ENCODE results near the gene SPTBN4.
A peak's percentile ranks its signal among the peaks of the same experiment; 100 is the strongest.
"Not testable (repeated sequence)": the region's sequence is repeated elsewhere in the genome, so short reads cannot be mapped to it uniquely, and the experiment has no call there.

Gene SPTBN4

DNA sequence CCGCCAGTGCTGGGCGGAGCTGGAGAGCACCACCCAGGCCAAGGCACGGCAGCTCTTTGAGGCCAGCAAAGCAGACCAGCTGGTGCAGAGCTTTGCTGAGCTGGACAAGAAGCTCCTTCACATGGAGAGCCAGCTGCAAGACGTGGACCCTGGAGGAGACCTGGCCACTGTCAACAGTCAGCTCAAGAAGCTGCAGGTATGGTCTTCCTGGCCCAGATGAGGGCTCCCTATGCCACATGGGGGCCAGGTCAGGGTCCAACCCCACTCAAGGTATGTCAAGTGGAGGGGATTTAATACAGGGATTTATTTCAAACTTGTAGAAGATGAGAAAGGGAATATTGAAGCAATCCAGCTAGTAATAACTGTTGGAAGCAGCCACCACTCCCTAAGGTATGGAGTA, 67.3 kb downstream of the SPTBN4 start:
- TF ChIP-seq, protein P1, sequence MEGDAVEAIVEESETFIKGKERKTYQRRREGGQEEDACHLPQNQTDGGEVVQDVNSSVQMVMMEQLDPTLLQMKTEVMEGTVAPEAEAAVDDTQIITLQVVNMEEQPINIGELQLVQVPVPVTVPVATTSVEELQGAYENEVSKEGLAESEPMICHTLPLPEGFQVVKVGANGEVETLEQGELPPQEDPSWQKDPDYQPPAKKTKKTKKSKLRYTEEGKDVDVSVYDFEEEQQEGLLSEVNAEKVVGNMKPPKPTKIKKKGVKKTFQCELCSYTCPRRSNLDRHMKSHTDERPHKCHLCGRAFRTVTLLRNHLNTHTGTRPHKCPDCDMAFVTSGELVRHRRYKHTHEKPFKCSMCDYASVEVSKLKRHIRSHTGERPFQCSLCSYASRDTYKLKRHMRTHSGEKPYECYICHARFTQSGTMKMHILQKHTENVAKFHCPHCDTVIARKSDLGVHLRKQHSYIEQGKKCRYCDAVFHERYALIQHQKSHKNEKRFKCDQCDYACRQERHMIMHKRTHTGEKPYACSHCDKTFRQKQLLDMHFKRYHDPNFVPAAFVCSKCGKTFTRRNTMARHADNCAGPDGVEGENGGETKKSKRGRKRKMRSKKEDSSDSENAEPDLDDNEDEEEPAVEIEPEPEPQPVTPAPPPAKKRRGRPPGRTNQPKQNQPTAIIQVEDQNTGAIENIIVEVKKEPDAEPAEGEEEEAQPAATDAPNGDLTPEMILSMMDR (IDR thresholded peaks at IDR 0.05; ENCODE audit: low read length, missing control alignments) = no peak
- DNase-seq (ENCODE audit: low read depth) = no peak
- H3K4me3 ChIP-seq (replicated peaks; ENCODE audit: low read depth, low read length) = no peak overlapping the region

DNA sequence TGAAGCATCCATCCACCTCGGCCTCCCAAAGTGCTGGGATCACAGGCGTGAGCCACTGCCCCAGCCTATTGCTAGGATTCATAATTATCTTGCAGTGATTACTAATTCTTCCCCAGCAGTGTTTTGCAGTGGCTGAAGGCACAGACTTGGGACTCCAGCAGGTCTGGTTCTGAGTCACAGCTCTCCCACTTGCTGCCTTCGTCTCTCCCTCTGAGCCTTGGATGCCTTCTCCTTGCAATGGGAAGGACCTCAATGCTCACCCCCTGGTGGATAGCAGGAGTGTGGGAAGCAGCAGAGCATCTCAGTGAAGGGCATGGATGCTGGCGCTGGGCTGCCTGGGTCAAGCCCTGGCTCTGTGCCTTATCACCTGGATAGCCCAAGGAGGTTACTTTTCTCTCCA, 72.3 kb downstream of the SPTBN4 start:
- H3K4me3 ChIP-seq (replicated peaks; ENCODE audit: low read depth, low read length) = no peak overlapping the region
- DNase-seq (ENCODE audit: low read depth) = no peak
- TF ChIP-seq, protein P1 (IDR thresholded peaks at IDR 0.05; ENCODE audit: low read length, missing control alignments) = peak; percentile 15

DNA sequence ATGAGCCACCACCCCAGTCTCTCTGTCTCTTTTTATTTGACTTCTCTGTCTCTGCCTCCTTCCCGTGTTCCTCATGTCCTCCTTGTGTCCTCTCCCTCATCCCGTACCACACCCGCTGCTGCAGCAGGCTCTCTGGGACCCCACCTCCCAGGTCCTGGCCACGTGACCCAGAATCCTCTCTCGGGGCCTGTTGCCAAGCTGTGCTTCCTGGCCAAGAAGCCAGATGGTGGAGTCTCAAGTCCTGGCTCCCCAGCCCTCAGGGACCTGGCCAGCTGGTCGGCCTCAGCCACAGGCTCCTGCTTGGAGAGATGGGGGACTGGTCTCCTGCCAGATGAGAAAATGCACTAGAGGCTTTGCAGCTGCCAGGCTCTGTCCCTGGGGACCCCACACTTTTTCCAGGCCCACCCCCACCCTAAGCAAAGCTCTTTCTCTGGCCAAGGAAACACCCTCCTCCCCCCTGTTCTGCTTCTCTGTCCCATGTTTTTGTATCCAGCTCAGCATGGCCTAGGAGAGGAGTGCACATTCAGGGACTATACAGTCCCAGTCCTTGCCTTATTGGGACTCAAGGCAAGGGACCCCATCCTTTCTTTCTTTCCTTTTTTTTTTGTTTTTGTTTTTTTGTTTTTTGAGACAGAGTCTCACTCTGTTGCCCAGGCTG, 75.5 kb downstream of the SPTBN4 start:
- peak; percentile 94 for DNase-seq (ENCODE audit: low read depth)
- no peak overlapping the region for H3K4me3 ChIP-seq (replicated peaks; ENCODE audit: low read depth, low read length)
- TF ChIP-seq, protein P1 (IDR thresholded peaks at IDR 0.05; ENCODE audit: low read length, missing control alignments) = no peak

DNA sequence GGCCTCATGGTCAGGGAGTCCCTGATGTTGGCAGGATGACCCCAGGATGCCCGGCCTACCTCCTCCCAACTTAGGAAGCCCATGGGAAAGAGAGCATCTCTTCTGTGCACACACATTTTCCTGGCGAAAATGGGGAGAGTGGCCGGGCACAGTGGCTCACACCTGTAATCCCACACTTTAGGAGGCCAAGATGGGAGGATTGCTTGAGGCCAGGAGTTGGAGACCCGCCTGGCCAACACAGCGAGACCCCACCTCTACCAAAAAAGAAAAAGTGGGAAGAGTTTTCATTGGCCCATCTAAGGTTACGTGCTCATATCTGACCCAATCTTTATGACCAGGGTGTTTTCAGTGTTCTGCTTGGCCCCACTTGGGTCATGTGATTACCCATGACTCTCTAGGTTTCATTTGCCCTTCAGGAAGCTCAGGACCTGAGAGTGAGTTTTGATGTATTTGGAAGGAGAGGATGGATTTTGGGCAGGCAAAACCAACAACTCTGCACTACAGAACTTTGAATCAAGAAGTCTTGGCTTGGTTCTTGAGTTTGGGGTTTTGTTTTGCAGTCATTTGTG, 76.3 kb downstream of the SPTBN4 start:
- DNase-seq (ENCODE audit: low read depth) = no peak
- H3K4me3 ChIP-seq (replicated peaks; ENCODE audit: low read depth, low read length) = no peak overlapping the region
- TF ChIP-seq, protein P1 (IDR thresholded peaks at IDR 0.05; ENCODE audit: low read length, missing control alignments) = no peak

DNA sequence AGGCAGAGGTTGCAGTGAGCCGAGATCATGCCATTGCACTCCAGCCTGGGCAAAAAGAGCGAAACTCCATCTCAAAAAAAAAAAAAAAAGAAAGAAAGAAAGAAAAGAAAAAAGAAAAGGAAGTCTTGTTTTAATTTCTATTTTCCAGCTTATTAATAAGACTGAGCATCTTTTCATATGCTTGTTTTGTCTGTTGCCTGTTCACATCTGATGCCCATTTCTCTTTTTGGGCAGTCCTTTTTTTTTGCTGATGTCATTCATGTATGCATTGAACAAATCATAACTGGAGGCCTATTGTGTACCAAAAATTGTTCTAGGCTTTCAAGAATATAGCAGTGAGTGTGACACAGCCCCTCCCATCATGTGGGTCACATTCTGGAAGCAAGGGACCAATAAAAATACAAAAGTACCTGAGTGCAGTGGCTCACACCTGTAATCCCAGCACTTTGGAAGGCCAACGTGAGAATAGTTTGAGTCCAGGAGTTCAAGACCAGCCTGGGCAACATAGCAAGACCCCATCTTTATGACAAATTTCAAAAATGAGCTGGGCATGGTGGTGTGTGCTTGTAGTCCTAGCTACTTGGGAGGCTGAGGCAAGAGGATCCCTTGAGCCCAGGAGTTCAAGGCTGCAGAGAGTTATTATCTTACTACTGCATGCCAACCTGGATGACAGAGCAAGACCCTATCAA, 79.5 kb downstream of the SPTBN4 start:
- H3K4me3 ChIP-seq (replicated peaks; ENCODE audit: low read depth, low read length); DNase-seq (ENCODE audit: low read depth): not testable (repeated sequence)

DNA sequence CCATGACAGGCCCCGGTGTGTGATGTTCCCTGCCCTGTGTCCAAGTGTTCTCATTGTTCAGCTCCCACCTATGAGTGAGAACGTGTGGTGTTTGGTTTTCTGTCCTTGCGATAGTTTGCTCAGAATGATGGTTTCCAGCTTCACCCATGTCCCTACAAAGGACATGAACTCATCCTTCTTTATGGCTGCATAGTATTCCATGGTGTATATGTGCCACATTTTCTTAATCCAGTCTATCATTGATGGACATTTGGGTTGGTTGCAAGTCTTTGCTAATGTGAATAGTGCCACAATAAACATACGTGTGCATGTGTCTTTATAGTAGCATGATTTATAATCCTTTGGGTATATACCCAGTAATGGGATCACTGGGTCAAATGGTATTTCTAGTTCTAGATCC, 80.4 kb downstream of the SPTBN4 start:
- not testable (repeated sequence) for DNase-seq (ENCODE audit: low read depth)

DNA sequence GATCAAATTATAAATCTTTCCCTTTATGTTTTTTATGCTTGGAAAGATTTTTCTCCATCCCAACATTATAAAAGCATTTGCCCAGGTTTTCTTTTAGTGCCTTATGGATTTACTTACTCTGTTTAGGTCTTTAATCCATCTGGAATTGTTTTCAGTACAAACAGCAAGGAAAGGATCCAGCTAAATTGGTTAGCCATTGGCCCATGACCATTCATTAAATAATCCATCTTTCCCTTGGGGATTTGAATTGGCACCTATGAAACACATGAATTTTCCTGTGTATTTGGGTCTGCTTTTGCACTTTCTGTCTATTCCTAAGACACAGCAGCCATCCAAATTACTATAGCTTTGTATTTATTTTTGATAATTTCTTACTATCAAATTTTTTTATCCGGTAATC, 81.0 kb downstream of the SPTBN4 start:
- TF ChIP-seq, protein P1 (IDR thresholded peaks at IDR 0.05; ENCODE audit: low read length, missing control alignments) = no peak
- H3K4me3 ChIP-seq (replicated peaks; ENCODE audit: low read depth, low read length) = no peak overlapping the region
- DNase-seq (ENCODE audit: low read depth) = no peak

More for the DNA sequence above, 80.4 kb downstream of the SPTBN4 start:
- not testable (repeated sequence) for H3K4me3 ChIP-seq (replicated peaks; ENCODE audit: low read depth, low read length)

All from fibroblast of pulmonary artery (primary cell).